DMS 273 (cell line): ENCODE results near the gene GH1.
"Not testable (repeated sequence)": the region's sequence is repeated elsewhere in the genome, so short reads cannot be mapped to it uniquely, and the experiment has no call there.

Experiments used
- DNase-seq: peaks from one replicate; lab custom pipeline; 2025; ENCODE audit not compliant: unreplicated experiment; lab: John Stamatoyannopoulos, UW

GH1 gene

DNA sequence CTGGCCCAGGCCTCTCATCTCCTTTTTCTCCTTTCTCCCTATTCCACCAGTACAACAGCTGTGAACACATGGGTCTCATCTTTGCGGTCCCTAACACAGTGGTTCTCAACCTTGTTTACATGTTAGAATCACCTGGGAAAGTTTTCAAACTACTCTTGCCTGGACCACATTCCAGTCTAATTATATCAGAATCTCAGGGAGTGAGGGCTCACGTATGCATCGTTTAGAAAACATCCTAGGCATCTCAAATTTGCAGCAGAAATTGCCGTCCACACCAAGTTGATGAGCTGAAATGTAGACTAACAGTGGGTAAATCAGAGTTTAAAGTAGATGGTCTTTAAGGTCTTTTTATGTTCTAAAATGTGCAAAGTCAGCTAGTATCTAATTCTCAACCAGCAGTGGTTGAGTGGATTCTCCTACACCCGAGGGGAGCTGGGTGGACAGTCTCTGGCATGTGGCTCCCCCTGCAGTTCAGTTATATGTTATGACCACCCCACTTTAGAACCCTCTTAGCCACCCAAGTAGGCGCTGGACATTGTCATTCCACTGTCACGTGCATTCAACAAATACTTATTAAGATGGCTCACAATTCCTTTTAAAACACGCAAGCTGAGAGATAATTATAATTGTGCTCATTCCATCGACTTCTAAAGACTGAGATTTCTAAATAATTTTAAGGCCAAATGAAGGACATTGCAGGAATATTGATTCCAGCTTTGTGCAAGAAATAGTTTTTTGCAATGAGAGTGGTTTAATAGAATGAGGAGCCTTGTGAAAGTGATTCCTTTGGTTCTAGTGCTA lies 48.9 kb downstream of the GH1 start:
- DNase-seq, result not testable (repeated sequence)
